HG03025 (cell line): ENCODE results near the gene LMAN2.
A peak's percentile ranks its signal among the peaks of the same experiment; 100 is the strongest.
"Not testable (repeated sequence)": the region's sequence is repeated elsewhere in the genome, so short reads cannot be mapped to it uniquely, and the experiment has no call there.

ENCODE experiments used
- ATAC-seq: cut with Tn5 transposase; IDR thresholded peaks from one replicate; pipeline ENCODE4 v1.9.1; 2021; ENCODE audit warnings: mild to moderate bottlenecking, moderate library complexity; ENCODE audit not compliant: unreplicated experiment, low FRiP score

Gene LMAN2

DNA sequence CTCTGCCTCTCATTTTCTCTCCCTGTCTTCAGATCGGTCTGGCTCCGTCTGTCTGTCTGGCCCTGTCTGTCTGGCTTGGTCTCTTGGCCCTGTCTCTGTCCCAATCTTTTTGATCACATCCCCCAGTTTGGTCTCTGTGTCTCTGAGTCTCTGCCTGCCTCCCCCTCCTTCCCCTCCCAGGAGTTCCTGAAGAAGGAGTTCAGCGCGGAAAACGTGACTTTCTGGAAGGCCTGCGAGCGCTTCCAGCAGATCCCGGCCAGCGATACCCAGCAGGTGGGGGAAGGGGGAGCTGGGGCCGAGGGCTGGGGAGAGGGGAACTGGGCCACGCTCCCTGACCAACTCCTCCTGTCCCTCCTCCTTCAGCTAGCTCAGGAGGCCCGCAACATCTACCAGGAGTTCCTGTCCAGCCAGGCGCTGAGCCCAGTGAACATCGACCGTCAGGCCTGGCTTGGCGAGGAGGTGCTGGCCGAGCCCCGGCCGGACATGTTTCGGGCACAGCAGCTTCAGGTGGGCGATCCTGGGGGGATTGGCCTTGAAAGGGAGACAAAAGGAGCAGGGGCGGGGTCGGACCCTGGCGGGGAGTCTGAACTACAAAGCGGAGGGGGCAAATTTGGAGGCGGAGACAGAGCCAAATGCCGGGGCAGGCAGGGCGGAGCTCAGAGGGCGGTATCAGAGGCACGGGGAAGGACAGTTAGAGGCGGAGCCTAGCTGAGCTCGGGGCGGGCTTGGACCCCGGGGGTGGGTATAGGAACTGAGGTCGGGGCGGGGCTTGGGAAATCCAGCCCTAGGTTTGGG lies 15.3 kb upstream of the LMAN2 start:
- ATAC-seq = no peak

DNA sequence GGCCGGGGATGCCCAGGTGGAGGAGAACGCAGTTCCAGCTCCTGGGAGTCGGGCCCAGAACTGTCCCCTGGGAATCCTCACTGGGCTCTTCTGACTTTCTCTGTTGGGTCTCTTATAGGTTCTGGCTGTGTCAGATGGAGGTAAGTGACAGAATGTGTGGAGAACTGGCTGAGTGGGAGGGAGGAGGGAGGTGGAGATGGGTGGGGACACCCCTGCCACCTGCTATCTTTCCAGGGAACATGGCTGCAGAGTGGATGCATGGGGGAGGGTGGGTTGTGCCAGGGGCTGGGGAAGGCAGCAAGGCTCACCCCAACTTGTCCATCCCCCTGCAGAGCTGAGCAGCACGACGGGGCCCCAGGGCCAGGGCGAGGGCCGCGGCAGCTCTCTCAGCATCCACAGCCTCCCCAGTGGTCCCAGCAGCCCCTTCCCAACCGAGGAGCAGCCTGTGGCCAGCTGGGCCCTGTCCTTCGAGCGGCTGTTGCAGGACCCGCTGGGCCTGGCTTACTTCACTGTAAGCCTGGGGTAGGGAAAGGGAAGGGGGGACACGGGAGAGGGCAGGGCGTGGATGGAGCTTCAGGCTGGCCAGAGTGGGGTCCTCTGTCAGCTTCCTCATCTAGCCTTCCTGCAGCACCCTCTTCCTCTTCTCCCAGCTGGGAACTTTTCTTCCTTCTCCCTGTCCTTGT lies 14.5 kb upstream of the LMAN2 start:
- no peak for ATAC-seq

DNA sequence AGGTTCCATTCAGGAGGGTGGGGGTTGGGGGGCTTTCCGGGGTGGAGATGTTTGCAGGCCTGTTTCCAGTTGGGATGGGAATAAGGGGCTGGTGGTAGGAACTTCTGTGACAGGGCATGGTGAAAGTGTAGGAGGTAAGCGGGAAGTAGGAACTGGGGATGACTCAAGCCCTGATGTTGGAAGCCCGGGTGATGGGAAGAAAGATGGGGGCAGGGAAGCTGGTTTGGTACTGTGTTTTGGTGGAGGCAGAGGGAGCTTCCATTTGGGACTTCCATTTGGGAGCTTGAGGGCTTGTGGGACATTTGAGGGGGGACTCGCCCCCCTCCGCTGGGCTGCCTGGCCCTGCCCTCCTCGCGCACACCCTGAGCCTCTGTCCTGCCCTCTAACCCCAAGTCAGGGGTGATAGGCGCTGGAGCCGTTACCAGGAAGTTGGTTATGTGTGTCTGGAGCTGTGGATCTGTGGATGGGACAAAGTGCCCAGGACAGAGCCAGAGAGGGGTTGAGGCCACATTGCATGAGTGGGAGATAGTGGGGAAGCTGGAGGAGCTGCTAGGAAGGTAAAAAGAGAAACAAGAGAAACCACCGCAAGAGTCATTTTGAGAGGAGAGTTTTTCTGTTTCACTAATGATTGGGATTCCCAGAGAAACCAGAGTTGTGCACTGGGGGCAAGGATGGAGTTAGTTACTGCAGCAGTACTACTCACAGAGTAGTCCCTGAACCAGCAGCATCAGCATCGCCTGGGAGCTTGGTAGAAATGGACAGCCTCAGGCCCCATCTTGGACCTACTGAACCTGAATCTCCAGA lies 12.9 kb upstream of the LMAN2 start:
- ATAC-seq = no peak

DNA sequence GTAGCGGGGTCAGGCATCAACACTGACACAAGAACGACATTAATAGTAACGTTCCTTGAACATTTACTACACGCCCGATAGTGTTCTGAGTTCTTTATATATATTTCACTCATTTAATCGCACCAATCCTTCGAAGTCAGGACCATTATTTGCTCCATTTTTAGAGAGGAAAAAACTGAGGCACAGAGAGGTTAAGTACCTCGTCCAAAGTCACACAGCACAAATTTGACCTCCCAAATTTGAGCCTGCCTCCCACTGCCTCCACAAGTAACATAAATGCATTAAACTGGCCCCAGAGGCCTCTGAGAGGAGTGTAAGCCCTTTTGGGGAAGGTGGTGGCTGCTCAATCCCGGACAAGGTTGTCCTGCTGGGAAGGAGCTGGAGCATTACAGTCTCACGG lies 12.1 kb upstream of the LMAN2 start:
- no peak for ATAC-seq

DNA sequence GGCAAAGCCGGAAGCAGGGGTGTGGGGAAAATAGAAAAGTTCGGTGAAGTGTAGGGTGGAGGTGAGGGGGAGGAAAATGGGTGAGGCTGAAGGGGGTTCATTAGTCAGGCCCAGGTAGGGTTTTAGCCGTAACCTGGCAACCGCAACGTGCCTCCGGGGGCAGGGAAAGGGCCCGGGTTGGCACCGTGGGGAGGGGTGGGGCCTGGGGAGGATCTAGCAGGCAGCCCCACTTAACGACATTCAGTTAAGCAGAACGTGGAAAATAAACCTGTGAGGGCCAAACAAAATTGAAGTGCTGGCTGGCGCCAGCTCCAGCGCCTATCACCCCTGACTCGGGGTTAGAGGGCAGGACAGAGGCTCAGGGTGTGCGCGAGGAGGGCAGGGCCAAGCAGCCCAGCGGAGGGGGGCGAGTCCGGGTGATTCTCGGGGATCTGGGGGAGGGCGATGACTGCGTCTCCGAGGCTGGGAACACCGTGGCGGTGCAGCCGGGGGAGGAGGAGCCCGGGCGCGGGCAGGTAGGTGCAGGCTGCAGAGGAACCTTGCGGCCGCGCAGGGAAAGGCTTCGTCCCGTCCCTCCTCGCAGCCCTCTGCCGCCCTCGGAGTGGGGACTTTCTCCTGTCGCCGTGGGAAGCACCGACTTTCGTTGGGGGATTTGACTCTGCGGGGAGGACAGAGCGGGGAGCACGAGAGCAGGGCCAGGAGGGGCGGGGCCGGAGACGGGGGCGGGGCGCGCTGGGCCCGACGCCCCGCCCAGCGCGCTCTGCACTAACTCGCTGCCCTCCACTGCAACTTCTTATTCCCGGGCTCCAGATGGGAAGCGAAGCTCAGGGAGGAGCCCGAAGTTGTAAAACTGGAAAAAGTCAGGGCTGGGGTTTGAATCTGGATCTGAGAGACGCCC lies 11.4 kb upstream of the LMAN2 start:
- no peak for ATAC-seq

DNA sequence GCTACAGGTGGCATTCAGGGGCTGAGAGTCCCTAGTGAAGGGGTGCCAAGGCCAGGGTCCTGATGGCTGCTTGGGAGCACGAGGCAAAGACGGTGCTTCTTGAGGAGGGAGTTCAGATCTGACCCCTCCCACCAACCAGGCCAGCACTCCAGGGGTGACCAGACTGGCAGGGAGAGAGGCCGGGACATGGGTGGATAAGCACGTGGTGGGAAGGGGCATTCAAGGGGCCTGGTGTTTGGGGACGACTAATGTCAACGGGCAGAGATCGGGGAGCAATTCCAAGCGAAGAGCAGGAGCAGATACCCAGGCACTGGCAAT lies 10.8 kb upstream of the LMAN2 start:
- ATAC-seq = no peak

DNA sequence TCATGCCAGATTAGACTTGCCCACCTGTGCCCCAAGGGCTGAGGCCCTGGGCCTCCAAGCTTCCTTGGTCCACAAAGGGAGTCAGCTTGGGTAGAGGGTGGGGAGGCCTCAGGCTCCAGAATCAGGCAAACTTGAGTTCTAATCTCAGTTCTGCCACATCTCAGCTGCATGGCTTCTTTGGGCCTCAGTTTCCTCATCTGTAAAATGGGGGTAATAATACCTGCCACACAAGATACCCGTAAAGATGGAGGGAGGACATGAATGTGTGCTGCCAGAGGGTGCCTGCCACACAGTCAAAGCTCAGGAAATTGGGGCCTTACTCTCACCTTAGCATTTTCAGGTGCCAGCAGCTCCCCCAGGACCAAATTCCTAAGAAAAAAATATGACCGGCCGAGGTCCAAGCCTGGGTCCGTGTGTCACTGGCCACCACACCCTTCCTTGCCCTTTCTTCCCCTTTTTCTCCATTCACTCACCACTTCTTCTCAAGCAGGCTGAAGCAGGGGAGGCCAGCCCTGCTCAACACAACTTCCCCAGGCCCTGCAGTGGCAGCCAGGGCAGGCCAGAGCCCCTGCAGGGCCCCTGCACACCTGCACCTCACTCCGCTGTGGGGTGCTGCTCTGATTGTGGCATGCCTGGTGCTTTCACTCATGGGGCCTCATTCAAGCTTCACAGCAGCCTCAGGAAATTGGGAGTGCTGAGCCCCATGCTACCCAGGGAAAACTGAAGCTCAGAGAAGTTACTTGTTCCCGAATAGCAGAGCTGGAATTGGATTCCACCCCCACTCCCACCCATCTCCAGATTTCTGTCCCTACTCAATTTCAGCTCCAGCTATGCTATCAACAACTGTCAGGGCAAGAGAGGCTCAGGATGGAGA lies 10.2 kb upstream of the LMAN2 start:
- ATAC-seq = no peak

DNA sequence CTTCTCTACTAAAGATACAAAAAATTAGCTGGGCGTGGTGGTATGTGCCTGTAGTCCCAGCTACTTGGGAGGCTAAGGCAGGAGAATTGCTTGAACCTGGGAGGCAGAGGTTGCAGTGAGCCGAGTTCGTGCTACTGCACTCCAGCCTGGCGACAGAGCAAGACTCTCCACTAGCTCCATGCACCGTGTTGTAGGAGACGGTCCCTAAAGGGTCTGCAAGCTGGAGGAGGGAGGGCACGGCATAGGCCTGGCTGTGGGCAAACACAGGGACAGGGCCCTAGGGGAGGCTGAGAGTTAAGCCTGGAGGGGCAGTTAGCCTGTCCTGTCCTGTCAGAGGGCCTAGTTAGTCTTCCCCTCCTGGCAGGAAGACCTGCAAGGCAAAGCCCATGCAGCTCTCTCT lies 9.3 kb upstream of the LMAN2 start:
- ATAC-seq = not testable (repeated sequence)

DNA sequence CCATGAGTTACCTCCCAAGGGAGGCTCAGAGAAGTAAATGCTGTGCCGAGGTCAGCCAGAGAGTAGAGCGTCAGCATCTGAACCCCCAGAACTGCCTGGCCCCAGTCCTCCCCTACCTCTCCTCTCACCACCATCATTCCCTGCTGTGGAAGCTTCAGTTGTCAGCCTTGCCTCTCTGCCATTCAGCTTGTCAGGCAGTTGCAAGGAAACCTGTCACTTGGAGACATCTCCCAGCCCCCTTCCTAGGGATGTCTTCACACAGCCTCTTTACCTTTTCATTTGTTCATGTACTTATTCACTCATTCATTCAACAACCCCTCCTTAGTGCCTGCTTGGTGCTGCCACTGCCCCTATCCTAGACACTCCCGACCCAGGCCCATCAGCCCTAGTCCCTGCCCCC lies 8.4 kb upstream of the LMAN2 start:
- no peak for ATAC-seq

DNA sequence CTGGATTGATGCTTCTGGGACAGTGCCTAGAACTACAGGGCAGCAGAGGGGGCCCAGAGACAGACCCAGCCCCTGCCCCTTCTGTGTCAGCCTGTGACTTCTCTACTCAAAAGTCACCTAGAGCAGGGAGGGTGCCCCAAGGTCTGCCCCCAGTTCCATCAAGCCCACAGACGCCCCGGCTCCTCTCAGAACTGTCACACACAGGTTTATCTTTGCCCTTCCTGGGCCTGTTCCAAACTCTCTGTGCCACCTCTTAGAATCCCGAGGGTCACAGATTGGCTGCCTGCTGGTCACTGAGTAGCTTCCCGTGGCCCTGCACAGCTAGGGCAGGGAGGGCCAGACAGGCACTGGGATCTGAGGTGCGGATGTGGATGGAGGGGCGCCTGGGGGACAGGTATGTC lies 8.0 kb upstream of the LMAN2 start:
- ATAC-seq = no peak

DNA sequence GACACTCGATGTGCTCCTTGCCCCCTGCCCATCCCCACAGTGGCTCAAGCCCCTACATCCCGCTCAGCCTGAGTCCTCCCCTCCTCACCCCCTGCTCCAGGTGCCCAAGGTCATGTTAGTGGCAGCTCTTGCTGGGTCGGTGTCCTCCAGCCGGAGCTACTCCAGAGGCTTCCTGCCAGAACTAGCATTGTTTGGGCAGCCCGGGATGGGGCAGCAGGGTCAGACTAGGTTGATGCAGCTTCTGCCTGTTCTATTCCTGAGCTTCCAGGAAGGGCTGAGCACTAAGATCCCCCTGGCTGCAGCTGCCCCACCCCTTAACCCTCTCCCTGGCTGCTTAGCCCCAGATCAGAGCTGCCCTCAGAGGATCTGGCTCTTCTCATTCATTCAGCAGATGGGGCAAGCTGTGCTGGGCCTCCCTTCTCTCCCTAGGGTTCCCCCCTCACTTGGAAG lies 6.9 kb upstream of the LMAN2 start:
- no peak for ATAC-seq

DNA sequence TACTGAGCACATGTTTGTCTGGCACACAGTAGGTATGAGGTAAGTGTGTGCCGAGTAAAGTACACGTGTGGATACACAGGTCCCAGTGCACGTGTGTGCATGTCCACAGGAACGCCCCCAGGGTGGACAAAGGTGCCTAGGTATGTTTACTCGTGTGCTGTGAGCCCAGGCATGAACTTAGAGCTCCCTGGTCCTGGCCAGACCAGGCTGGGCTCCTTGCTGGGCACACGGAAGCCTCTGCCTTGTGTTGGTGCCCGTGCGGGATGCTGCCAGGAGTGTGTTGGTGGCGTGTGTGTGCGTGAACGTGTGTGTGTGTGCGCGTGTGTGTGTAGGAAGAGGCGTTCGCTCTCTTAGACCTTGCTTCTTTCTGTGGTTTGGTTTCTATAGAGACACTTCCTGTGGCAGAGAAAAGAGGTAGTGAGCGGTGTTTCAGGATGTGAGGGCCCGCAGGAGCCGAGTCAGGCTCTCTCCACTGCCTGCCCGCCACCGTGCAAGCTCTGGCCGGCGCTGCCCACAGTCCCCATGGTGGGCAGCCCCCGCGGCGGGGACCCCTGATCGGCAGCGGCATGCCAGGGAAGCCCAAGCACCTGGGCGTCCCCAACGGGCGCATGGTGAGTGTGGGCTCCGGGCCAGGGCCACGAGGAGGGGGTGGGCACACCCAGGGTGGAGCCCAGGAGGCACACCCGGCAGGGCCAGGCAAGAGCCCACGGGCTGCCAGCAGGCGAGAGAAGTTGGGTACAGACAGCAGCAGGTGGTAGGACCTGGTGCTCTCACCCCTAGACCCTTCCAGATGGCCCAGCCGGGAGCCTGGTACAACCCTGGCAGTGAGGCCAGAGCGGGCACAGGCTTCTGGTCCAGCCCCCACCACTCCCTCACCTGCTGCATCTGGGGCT lies 6.2 kb upstream of the LMAN2 start, which contains the start of gene RGS14:
Gene RGS14 (plus strand): TSS at position 466 of the 893 bp plus-strand sequence. CDS start 101 bp downstream, at position 567.
- ATAC-seq = peak; percentile 80

DNA sequence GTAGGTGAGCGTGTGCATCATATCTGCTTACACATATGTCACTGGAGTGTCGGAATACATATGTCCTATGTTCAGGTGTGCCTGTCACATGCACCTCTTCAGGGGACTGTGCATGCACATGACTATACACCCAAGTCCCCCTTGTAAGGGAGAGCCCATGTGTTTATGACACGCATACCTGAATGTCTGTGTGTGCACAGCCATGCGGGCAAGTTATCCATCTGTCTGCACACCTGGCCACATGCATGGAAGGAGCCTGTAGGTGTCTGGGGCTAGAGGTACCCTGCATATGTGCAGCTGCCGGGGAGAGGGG lies 5.6 kb upstream of the LMAN2 start:
- ATAC-seq = no peak

DNA sequence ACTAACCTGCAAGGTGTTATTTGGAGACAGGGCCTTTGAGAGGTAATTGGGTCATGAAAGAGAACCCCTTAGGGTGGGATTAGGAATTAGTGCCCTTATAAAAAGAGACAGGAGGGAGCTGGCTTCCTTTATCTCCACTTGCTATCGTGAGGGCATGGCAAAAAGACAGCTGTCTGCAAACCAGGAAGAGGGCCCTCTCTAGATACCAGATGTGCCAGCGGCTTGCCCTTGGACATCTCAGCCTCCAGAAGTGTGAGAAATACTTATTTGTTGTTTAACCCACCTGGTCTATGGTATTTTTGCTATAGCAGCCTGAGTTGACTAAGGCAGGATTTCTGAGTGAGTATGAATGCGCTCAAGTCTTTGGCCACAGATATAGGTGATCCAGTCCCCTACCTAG lies 5.3 kb upstream of the LMAN2 start:
- no peak for ATAC-seq

DNA sequence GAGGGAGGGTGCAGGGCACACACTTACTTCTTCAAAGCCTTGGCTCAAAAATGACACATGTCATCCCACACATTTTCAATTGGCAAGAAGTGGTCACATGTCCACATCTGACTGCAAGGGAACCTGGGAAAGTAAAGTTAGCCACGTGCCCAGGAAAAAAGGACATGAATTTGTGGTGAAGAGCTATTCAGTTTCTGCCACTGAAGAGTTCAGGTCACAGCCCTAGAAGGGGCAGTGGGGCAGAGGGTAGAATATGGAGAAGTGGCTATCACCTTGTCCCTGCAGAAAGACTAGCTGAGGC lies 4.3 kb upstream of the LMAN2 start:
- ATAC-seq = no peak

DNA sequence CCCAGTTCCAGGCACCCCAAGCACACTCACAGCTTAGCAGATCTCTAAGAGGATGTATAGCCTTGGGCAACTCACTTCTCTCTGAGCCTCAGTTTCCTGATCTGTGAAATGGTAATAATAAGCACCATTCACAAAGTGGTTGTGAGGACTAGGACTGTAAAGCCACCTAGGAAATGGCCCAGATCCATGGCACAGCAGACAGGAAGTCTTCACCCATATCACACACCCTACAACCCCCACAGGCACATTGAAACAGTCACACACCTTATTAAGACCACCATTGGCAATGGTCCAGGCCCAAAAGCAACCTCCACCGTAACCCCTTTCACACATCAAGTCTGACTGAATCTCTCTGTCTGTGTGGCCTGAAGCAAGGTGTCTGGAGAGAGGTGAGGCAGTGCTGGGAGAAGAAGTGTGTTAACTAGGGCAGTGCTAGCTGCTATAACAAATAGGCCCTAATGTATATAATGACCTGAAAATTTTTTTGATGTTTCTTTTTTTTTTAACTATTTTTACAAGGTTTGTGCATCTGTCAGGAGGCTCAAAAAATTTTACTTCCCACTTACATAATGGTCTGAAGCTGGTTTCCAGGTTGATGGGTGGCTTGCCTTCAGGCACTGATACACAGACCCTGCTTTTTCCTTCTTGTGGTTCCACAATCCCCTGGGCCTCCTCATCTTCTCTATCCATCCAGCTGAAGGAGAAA lies 3.8 kb upstream of the LMAN2 start:
- ATAC-seq = no peak

DNA sequence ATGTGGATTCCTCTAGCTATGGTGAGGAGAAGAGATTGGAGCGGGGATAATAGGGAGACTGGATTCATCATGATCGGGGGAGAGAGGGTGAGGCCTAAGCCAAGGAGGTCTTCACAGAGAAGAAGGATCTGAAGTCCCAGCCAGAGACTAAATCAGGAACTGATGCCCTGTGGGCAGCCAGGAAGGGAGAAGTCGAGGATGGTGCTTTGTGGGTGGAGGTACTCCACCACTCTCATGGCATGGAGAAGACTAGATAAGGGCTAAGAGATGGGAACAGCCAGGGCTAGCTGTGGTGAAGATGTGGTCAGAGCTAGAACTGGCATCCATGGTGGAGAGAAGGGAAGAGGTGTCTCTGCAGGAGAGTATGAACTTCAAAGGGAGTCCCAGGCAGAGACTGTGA lies 3.2 kb upstream of the LMAN2 start:
- ATAC-seq = no peak

DNA sequence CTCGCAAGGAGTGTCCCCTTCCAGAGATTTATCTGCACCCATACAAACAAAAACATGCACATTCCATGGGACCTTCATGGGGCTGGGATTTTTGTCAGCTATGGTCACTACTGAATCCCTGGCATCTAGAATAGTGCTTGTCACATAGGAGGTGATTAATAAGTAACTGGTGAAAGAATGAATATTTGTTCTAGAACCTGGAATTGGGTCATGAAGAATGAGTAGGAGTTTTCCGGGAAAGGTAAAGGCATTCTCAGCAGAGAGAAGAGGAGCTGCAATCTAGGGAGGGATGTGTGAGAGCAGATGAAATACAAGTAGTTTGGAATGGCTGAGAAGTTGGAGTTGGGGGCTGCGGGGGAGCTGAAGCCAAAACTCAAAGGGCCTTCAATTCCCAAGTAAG lies 2.8 kb upstream of the LMAN2 start:
- no peak for ATAC-seq
